Kidney glomerular epithelial cell (primary cell): Measurements from ENCODE around the gene RAD54L.
"Not testable (repeated sequence)": the region's sequence is repeated elsewhere in the genome, so short reads cannot be mapped to it uniquely, and the experiment has no call there.

Source experiments
- DNase-seq: peaks from one replicate; lab custom pipeline; 2025; lab: John Stamatoyannopoulos, UW

The RAD54L gene

GRCh38 chr1:46319960-46320914 lies 72.7 kb downstream of the RAD54L start:
- not testable (repeated sequence) for DNase-seq

- not testable (repeated sequence) for DNase-seq
Measured at GRCh38 chr1:46322191-46322590, 74.6 kb downstream of the RAD54L start.

GRCh38 chr1:46325285-46326076 lies 77.9 kb downstream of the RAD54L start:
- DNase-seq, result not testable (repeated sequence)
